Gastrocnemius medialis (tissue), 4 donors: ENCODE data around the gene XYLT1.

Experiments used
- CTCF ChIP-seq, 5 experiments: fragments of 450-650 bp in 3 of 5; fragments of 200-600 bp in 2 of 5; sonication (generic) in 2 of 5; IDR thresholded peaks in 4 of 5; conservative IDR thresholded peaks in 1 of 5; 1 replicate in 4 of 5; 2 replicates in 1 of 5; pipeline ENCODE4 v1.5.1; 2016 to 2019; ENCODE audit warnings: antibody characterized with exemption in 5 of 5, mild to moderate bottlenecking in 3 of 5, moderate library complexity in 3 of 5
- POLR2A ChIP-seq, 2 donors: fragments of 450-650 bp; IDR thresholded peaks; one replicate each; pipeline ENCODE4 v1.6.1; 2017; ENCODE audit warnings: antibody characterized with exemption in 2 of 2, mild to moderate bottlenecking in 2 of 2, moderate library complexity in 2 of 2

- no peak for TF ChIP-seq POLR2A (IDR thresholded peaks at IDR 0.05)
- no peak for TF ChIP-seq CTCF (IDR thresholded peaks at IDR 0.05 in 4 of 5, conservative IDR thresholded peaks at IDR 0.05 in 1 of 5)
These were observed 39.8 kb upstream of the XYLT1 start for GRCh38 chr16:17510567-17510966.
